Activated CD4-positive, alpha-beta T cell treated with anti-CD3 and anti-CD28 coated beads for 48 hours (primary cell): ENCODE measurements around the gene TGFBR2.

ENCODE experiments used
- DNase-seq: peaks from one replicate; pipeline ENCODE4 v3.0.0-alpha.2; 2020

The TGFBR2 gene

GRCh38 chr3:30606301-30607031 lies at the start of gene TGFBR2:
TGFBR2 (plus strand) TSS chr3:30606601; CDS start chr3:30606884, 283 bp downstream.
- peak; percentile 92 for DNase-seq

DNA sequence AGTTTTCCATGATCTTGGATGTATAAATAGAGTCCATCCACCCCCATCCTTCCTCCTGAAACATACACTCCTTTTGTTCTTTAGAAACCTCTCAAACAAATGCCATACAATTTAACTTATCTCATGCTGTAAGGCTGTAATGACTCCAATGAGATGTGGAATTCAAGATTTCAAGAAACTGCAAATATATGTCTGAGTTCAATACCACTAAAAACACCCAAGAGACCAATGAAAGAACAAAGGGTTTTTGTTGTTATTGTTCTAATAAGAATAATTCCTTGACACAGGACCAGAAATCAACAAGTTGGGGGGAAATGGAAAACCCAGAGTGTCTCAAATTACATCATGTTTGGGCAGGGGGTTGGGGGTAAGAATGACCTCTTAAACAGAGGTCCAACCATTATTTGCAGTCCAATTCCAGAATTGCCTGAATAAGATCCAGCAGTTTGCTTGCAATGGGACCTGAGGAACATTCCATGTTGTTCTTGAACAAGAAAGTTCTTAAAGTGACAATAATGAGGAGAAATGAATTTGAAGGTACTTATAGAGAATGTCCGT lies 48.6 kb upstream of the TGFBR2 start:
- DNase-seq: no peak

- DNase-seq: no peak
Observed at GRCh38 chr3:30563956-30564355, 42.4 kb upstream of the TGFBR2 start.

GRCh38 chr3:30567139-30567753 lies 39.2 kb upstream of the TGFBR2 start:
- DNase-seq: no peak

- no peak for DNase-seq
Observed at GRCh38 chr3:30576946-30577345, 29.5 kb upstream of the TGFBR2 start.

DNA sequence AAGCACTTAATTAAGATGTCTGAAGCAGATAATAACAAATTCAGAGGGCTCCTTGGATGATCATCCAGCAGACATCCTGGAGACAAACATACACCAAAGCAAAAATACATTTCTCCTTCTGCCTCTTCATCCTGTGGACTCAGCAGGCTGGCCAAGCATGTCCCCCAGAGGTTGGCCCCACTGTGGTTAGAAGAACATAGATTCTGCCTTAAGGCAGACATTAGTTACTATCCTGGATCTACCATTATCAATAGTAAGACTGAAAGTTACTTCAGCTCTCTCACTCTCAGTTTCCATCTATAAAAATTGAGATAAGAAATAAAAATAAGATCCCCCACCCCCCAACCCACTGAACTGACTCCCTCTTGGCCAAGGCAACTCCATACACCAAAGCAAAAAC lies 28.6 kb upstream of the TGFBR2 start:
- DNase-seq: no peak

GRCh38 chr3:30578479-30578878 lies 27.9 kb upstream of the TGFBR2 start:
- DNase-seq: no peak

GRCh38 chr3:30578986-30579579 lies 27.3 kb upstream of the TGFBR2 start:
- DNase-seq: no peak

GRCh38 chr3:30581067-30581585 lies 25.3 kb upstream of the TGFBR2 start:
- DNase-seq: no peak

DNA sequence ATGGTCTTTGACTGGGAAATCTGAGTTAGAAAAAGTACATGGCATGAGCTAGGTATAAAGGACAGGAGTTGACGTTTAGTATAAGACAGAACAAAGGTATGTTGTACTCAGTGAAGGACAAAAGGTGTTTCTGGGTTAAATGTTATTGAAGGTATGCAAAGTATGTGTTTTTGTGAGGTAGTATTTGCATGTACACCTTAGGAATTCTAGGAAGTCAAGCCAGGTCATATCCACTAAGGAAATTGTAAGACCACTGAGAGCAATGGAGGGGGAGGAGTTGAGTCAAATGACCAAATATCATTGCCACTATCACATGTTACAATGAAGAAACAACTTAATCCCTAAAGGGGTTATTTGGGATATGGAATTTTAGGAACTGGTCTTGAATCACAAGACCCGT lies 24.4 kb upstream of the TGFBR2 start:
- DNase-seq: no peak

DNA sequence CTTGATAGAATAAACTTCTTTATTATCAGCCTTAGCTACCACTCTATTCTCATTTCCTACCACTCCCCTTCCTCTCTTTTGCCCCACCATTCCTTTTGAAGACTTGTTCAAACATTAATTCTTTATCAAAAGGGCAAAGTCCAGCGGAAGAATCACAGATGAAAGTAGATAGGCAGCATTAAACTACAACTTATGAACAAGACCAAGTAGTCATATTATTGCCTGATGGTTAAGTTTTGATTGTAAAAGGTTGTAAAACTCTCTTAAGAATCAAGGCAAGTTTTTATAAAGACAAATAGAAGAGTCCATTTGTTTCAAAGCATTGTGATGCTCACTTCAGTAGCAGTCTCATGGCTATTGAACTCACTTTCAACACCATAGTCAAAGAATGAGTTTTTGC lies 22.4 kb upstream of the TGFBR2 start:
- DNase-seq: no peak

GRCh38 chr3:30585654-30586053 lies 20.7 kb upstream of the TGFBR2 start:
- no peak for DNase-seq

- DNase-seq: no peak
Observed at GRCh38 chr3:30586096-30586805, 20.1 kb upstream of the TGFBR2 start.

DNA sequence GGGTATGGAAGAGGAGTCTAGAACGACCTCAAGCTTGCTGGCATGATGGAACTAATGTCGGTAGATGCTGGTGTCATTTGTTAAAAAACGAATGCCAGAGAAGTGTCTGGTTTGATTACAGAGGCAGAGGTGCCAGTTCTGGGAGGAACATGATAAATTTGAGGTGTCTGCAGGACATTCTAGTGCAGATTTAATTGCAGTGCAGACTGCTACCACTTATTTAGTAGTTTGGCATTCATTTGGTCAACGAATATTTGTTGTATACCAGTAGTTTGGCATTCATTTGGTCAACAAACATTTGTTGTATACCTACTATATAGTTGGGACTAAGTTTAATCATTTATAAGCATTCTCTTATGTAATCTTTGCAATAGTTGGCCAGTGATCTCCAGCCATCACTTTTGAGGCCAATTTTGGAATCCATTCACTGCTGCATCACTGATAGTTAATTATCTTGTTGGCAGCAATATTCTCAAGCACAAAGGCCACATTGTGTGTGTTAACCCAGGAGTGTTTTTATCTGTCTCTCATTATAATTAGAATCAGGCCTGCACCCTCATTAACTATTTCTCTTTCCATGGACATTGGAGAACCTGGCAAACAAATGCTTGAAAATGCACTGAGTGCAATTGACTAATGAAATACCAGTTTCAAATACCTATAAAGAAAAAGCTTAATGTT lies 19.5 kb upstream of the TGFBR2 start:
- no peak for DNase-seq

DNA sequence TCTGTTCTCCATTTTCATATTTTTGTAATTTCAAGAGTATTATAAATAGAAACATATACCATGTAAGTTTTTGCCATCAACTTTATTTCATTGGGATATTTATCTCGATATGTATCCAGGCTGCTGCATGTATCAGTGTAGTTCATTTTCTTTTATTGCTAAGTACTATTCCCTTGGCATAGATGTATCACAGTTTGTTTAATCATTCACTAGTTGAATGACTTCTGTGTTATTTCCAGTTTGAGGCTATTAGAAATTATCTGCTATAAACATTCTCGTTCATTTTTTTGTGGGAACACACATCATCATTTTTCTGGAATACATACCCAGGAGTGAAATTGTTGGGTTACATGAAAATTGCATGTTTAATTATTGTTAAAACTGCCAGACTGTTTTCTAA lies 18.5 kb upstream of the TGFBR2 start:
- no peak for DNase-seq

DNA sequence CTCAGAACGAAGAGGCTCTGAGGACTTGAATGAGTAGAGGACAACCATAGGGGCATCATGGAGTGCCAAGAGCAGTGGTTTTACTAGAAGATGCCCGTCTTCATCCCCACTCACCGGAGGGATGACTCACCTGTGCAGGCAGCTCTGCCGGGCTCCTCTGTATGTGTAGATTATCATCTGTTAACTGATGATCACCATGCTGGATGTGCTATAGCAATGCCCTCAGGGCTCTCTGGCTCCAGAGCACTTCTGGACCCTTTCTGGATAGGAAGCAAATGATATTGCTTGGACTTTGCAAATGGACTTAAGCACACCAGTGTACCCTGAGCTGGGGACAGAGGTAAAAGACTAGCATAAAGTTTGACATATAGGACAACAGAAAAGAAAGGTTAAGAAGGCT lies 10.2 kb upstream of the TGFBR2 start:
- no peak for DNase-seq

- no peak for DNase-seq
Observed at GRCh38 chr3:30597131-30597768, 9.2 kb upstream of the TGFBR2 start.

GRCh38 chr3:30597769-30598134 lies 8.6 kb upstream of the TGFBR2 start:
- no peak for DNase-seq

DNA sequence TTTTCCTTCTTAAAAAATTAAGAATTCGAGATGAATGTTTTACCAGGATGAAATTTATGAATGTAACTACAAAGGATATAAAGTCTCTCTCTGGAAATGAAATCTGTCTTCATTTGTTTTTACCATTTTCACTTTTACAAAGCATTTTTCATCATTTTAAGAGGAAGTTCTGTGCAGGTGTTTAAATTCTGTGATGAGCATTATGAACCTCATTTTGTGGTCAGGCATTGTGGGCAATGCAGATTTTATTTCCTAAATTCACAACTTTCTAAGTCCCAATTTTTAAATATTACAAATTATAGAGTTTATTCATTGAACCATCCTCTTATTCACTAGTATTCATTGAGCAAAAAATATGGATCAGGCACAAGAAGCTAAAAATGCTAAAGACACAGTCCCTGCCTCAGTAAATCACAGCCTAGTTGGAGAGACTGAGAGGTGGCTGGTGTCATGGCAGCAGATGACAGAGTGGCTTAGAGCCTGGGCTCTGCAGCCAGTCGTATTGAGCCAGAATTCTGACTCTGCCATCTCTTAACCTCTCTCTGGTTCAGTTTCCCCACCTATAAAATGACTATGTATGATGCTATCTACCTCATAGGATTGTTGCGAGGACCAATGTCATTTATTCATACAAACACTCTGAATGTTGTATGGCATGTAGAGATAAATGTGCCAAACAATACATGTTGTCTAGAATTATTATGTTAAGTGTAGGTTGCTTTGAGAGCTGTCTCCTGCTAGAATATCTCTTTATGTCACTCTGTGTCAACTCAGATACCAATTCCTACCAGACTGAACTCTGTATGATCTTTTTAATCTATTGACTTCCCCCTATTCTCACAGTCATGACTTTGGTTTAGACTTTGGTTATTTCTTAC lies 7.5 kb upstream of the TGFBR2 start:
- DNase-seq: no peak

DNA sequence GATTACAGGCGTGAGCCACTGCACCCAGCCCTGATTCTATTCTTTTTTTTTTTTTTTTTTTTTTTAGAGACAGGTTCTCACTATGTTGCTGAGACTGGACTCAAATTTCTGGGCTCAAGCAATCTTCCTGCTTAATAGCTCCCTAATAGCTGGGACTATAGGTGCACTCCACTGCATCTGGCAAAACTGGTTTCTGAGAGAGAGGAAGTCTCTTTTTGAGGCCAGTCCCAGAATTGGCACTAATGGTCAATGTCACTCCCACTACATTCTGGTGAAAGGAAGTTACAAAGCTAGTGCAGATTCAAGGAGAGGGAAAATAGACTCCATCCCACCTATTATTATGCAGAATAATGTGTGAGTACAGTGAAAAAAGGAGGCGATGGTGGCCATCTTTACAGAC lies 5.8 kb upstream of the TGFBR2 start:
- DNase-seq: no peak

- DNase-seq: no peak
Observed at GRCh38 chr3:30602946-30603345, 3.5 kb upstream of the TGFBR2 start.
